Right atrium auricular region (tissue), 2 donors: ENCODE results near the gene KLHDC9. TPM values are rescaled to one million over a fixed set of nuclear protein-coding genes. Genes with fewer than 3 reads are reported as not detected.

Experiments used
- DNase-seq: peaks from one replicate; pipeline ENCODE4 v3.0.0-alpha.2; 2019; ENCODE audit warnings: low spot score
- H3K27ac ChIP-seq, 2 donors: fragments of 200-600 bp; sonication (generic); 1 replicate in 1 of 2; 2 replicates in 1 of 2; pipeline ENCODE4 v1.5.1; 2016 to 2019
- H3K27me3 ChIP-seq, 2 donors: fragments of 200-600 bp; sonication (generic); one replicate each; pipeline versions ENCODE4 v1.5.1 to v1.6.0; 2017 to 2019
- H3K36me3 ChIP-seq: fragments of 200-600 bp; sonication (generic); one replicate; pipeline ENCODE4 v1.5.1; 2016
- H3K4me1 ChIP-seq, 2 donors: fragments of 200-600 bp; sonication (generic); one replicate each; pipeline versions ENCODE4 v1.5.1 to v1.6.0; 2017 to 2019
- H3K4me3 ChIP-seq, 2 donors: fragments of 200-600 bp; sonication (generic); 1 replicate in 1 of 2; 2 replicates in 1 of 2; pipeline ENCODE4 v1.5.1; 2017 to 2019; ENCODE audit warnings: mild to moderate bottlenecking in 1 of 2, moderate library complexity in 1 of 2
- H3K9me3 ChIP-seq, 2 donors: fragments of 200-600 bp; sonication (generic); one replicate each; pipeline ENCODE4 v1.5.1; 2019
- CTCF ChIP-seq, 2 donors: fragments of 200-600 bp; sonication (generic); IDR thresholded peaks; one replicate each; pipeline ENCODE4 v1.5.1; 2019; ENCODE audit warnings: antibody characterized with exemption in 2 of 2
- total RNA-seq, 2 donors: library from RNA; depleted of rRNA; stranded (reverse); fragments of >200 nt; gene quantifications; one replicate each; pipeline ENCODE4 v1.1.0, GENCODE V29; 2016

KLHDC9 gene
- total RNA-seq, 2 donors from 2014 or later: 2.9 to 7.8 TPM

GRCh38 chr1:161117759-161118581 lies 19.8 kb downstream of the KLHDC9 start, which contains the start of the genes NIT1 and PFDN2:
NIT1 (plus strand) TSS chr1:161118105; CDS start chr1:161118177, 72 bp downstream.
PFDN2 (minus strand) TSS chr1:161118037; CDS start chr1:161118026, 11 bp downstream.
- Histone ChIP-seq H3K36me3 (peaks cover 31% of the 10 kb centered on the region), H3K27ac (peak within 1 kb of the TSS; percentile 90 to 94), H3K4me1 (peaks cover 0 to 46% of the 10 kb centered on the region in 2 donors), H3K4me3 (peak within 1 kb of the TSS; percentile 96 to 98), H3K9me3 (no peaks in the 10 kb centered on the region), H3K27me3 (no peaks in the 10 kb centered on the region)
- DNase-seq: peak; percentile 89
- TF ChIP-seq CTCF (IDR thresholded peaks at IDR 0.05): no peak

GRCh38 chr1:161119092-161119903 lies 21.1 kb downstream of the KLHDC9 start:
- H3K9me3 ChIP-seq: no peaks in the 10 kb centered on the region
- H3K4me1 ChIP-seq: peaks cover 0 to 41% of the 10 kb centered on the region in 2 donors
- TF ChIP-seq CTCF (IDR thresholded peaks at IDR 0.05): no peak
- no peaks in the 10 kb centered on the region for H3K27me3 ChIP-seq
- peak overlapping the region in 1 of 2 donors; percentile 98 for H3K4me3 ChIP-seq
- peaks cover 44% of the 10 kb centered on the region for H3K36me3 ChIP-seq
- H3K27ac ChIP-seq: peak overlapping the region; percentile 90 to 94
- DNase-seq: peak; percentile 78

GRCh38 chr1:161121042-161121650 lies 23.0 kb downstream of the KLHDC9 start:
- Histone ChIP-seq H3K9me3 (no peaks in the 10 kb centered on the region), H3K36me3 (peaks cover 63% of the 10 kb centered on the region), H3K4me1 (peaks cover 0 to 29% of the 10 kb centered on the region in 2 donors), H3K27me3 (no peaks in the 10 kb centered on the region), H3K4me3 (no peak overlapping the region), H3K27ac (no peak overlapping the region)
- no peak for TF ChIP-seq CTCF (IDR thresholded peaks at IDR 0.05)
- no peak for DNase-seq

- Histone ChIP-seq H3K4me3 (no peak overlapping the region), H3K9me3 (no peaks in the 10 kb centered on the region), H3K27ac (no peak overlapping the region), H3K4me1 (peaks cover 0 to 23% of the 10 kb centered on the region in 2 donors), H3K36me3 (peaks cover 68% of the 10 kb centered on the region), H3K27me3 (no peaks in the 10 kb centered on the region)
- no peak for DNase-seq
- no peak for TF ChIP-seq CTCF (IDR thresholded peaks at IDR 0.05)
These were observed 23.7 kb downstream of the KLHDC9 start for GRCh38 chr1:161121834-161122233.

- Histone ChIP-seq H3K4me1 (peaks cover 0 to 20% of the 10 kb centered on the region in 2 donors), H3K36me3 (peaks cover 74% of the 10 kb centered on the region), H3K4me3 (no peak overlapping the region), H3K9me3 (no peaks in the 10 kb centered on the region), H3K27ac (no peak overlapping the region), H3K27me3 (no peaks in the 10 kb centered on the region)
- no peak for DNase-seq
- no peak for TF ChIP-seq CTCF (IDR thresholded peaks at IDR 0.05)
These were observed 24.8 kb downstream of the KLHDC9 start for GRCh38 chr1:161122967-161123366.
